Muscle of leg (tissue), 11 donors: ENCODE data around the gene NKAP. TPM values are rescaled to one million over a fixed set of nuclear protein-coding genes. Genes with fewer than 3 reads are reported as not detected.
"Not testable (repeated sequence)": the region's sequence is repeated elsewhere in the genome, so short reads cannot be mapped to it uniquely, and the experiment has no call there.

ENCODE experiments used
- DNase-seq: peaks from one replicate; pipeline ENCODE4 v3.0.0; 2013
- H3K27ac ChIP-seq: one replicate; pipeline ENCODE4 v1.5.1; 2013; ENCODE audit warnings: mild to moderate bottlenecking, low read length, control low read depth
- H3K27me3 ChIP-seq: one replicate; pipeline ENCODE4 v1.6.1; 2013; ENCODE audit warnings: low read length; ENCODE audit not compliant: control insufficient read depth, insufficient read depth
- H3K36me3 ChIP-seq: one replicate; pipeline ENCODE4 v1.6.1; 2013; ENCODE audit warnings: low read length; ENCODE audit not compliant: control insufficient read depth, insufficient read depth
- H3K4me1 ChIP-seq: one replicate; pipeline ENCODE4 v1.6.1; 2013; ENCODE audit warnings: low read length; ENCODE audit not compliant: control insufficient read depth, insufficient read depth
- H3K4me3 ChIP-seq: one replicate; pipeline ENCODE4 v1.5.1; 2013; ENCODE audit warnings: low read length, control low read depth
- H3K9me3 ChIP-seq: replicated peaks from 2 replicates; pipeline ENCODE4 v1.6.1; 2013; ENCODE audit warnings: low read depth, low read length; ENCODE audit not compliant: control insufficient read depth
- WGBS: methylation state at CpG from one replicate; pipeline ENCODE4 v1.1.5; 2013; ENCODE audit warnings: missing lambda C conversion rate; ENCODE audit not compliant: insufficient coverage; 5-methylcytosine and 5-hydroxymethylcytosine counted together
- polyA plus RNA-seq, 8 donors: library from polyadenylated mRNA; unstranded; fragments of 120-200 nt; gene quantifications; one replicate each; pipeline versions ENCODE4 v1.2.1 to v1.2.3, GENCODE V29; 2013; ENCODE audit warnings: inconsistent platforms in 1 of 8, low replicate concordance in 1 of 8; ENCODE audit not compliant: insufficient read length in 8 of 8, insufficient read depth in 1 of 8
- total RNA-seq: library from RNA; stranded (reverse); fragments of 120-200 nt; gene quantifications from one replicate; pipeline ENCODE4 v1.2.4, GENCODE V29; 2013

NKAP gene
- total and polyA plus RNA-seq, 9 donors: 5.4 to 9.5 (median 8.1) TPM

- 43% methylated on average over 8 of the region's 15 CpGs for WGBS
- peak; percentile 15 for DNase-seq
These were observed 37.9 kb upstream of the NKAP start for GRCh38 chrX:119981286-119982070.

GRCh38 chrX:119977172-119977571 is 33.6 kb upstream of the NKAP start:
- not testable (repeated sequence) for H3K36me3 ChIP-seq, H3K27me3 ChIP-seq, H3K4me1 ChIP-seq, H3K4me3 ChIP-seq, DNase-seq, H3K9me3 ChIP-seq, H3K27ac ChIP-seq
- no CpG with 5 or more reads among the region's 4 CpGs for WGBS

More at GRCh38 chrX:119981286-119982070, 37.9 kb upstream of the NKAP start:
- H3K4me1 ChIP-seq: no peaks in the 10 kb centered on the region
- H3K27me3 ChIP-seq: peaks cover 3% of the 10 kb centered on the region
- no peaks in the 10 kb centered on the region for H3K9me3 ChIP-seq
- H3K4me3 ChIP-seq: no peak overlapping the region
- no peaks in the 10 kb centered on the region for H3K36me3 ChIP-seq
- no peak overlapping the region for H3K27ac ChIP-seq

GRCh38 chrX:119971184-119971583 is 27.6 kb upstream of the NKAP start:
- Histone ChIP-seq H3K27me3 (no peaks in the 10 kb centered on the region), H3K9me3 (no peaks in the 10 kb centered on the region), H3K36me3 (no peaks in the 10 kb centered on the region), H3K4me1 (no peaks in the 10 kb centered on the region), H3K27ac (no peak overlapping the region), H3K4me3 (no peak overlapping the region)
- 75% methylated on average over 1 of the region's 5 CpGs for WGBS
- no peak for DNase-seq

- H3K27me3 ChIP-seq: no peaks in the 10 kb centered on the region
- H3K36me3 ChIP-seq: no peaks in the 10 kb centered on the region
- H3K9me3 ChIP-seq: no peaks in the 10 kb centered on the region
- no peak for DNase-seq
- H3K4me3 ChIP-seq: no peak overlapping the region
- no peaks in the 10 kb centered on the region for H3K4me1 ChIP-seq
- 92% methylated on average over 3 of the region's 6 CpGs for WGBS
- no peak overlapping the region for H3K27ac ChIP-seq
These were observed 27.0 kb upstream of the NKAP start for GRCh38 chrX:119970574-119970973.

GRCh38 chrX:119966837-119967236 is 23.3 kb upstream of the NKAP start:
- H3K4me1 ChIP-seq, H3K27me3 ChIP-seq, H3K27ac ChIP-seq, H3K4me3 ChIP-seq, H3K9me3 ChIP-seq, H3K36me3 ChIP-seq, DNase-seq: not testable (repeated sequence)
- no CpG with 5 or more reads among the region's 1 CpG for WGBS

- H3K27me3 ChIP-seq: no peaks in the 10 kb centered on the region
- H3K9me3 ChIP-seq: no peaks in the 10 kb centered on the region
- no peak for DNase-seq
- no peaks in the 10 kb centered on the region for H3K4me1 ChIP-seq
- H3K36me3 ChIP-seq: no peaks in the 10 kb centered on the region
- H3K27ac ChIP-seq: no peak overlapping the region
- H3K4me3 ChIP-seq: no peak overlapping the region
These were observed 17.1 kb upstream of the NKAP start for GRCh38 chrX:119960625-119961024.

- WGBS: 86% methylated on average over 12 of the region's 21 CpGs
- DNase-seq, H3K36me3 ChIP-seq, H3K27ac ChIP-seq, H3K27me3 ChIP-seq, H3K4me1 ChIP-seq, H3K9me3 ChIP-seq, H3K4me3 ChIP-seq: not testable (repeated sequence)
These were observed 12.4 kb upstream of the NKAP start for GRCh38 chrX:119955807-119956570.

- Histone ChIP-seq H3K9me3 (no peaks in the 10 kb centered on the region), H3K4me3 (no peak overlapping the region), H3K27ac (no peak overlapping the region), H3K27me3 (no peaks in the 10 kb centered on the region), H3K4me1 (no peaks in the 10 kb centered on the region), H3K36me3 (no peaks in the 10 kb centered on the region)
- WGBS: no CpG with 5 or more reads among the region's 3 CpGs
- no peak for DNase-seq
These were observed 10.8 kb upstream of the NKAP start for GRCh38 chrX:119954374-119954773.

GRCh38 chrX:119948381-119948780 is 4.8 kb upstream of the NKAP start:
- no peaks in the 10 kb centered on the region for H3K36me3 ChIP-seq
- WGBS: 82% methylated on average over 3 of the region's 5 CpGs
- no peak overlapping the region for H3K4me3 ChIP-seq
- H3K9me3 ChIP-seq: no peaks in the 10 kb centered on the region
- no peak for DNase-seq
- no peaks in the 10 kb centered on the region for H3K27me3 ChIP-seq
- no peak overlapping the region for H3K27ac ChIP-seq
- no peaks in the 10 kb centered on the region for H3K4me1 ChIP-seq

- Histone ChIP-seq H3K27ac (no peak overlapping the region), H3K4me3 (no peak overlapping the region), H3K9me3 (no peaks in the 10 kb centered on the region), H3K4me1 (peaks cover 4% of the 10 kb centered on the region), H3K27me3 (no peaks in the 10 kb centered on the region), H3K36me3 (no peaks in the 10 kb centered on the region)
- no peak for DNase-seq
- WGBS: 100% methylated on average over 1 of the region's 6 CpGs
These were observed 1.9 kb upstream of the NKAP start for GRCh38 chrX:119945481-119945880.
